Smooth muscle cell (in vitro differentiated cells): ENCODE data around the gene MYOM1. TPM values are rescaled to one million over a fixed set of nuclear protein-coding genes. Genes with fewer than 3 reads are reported as not detected.

Experiments used
- DNase-seq: peaks from one replicate; lab custom pipeline; 2025; ENCODE audit not compliant: unreplicated experiment; lab: John Stamatoyannopoulos, UW
- H2AFZ ChIP-seq: fragments of 200-600 bp; sonication (generic); 2 replicates; pipeline ENCODE4 v1.6.0; 2016; ENCODE audit warnings: antibody characterized with exemption, low read depth, mild to moderate bottlenecking
- H3F3A ChIP-seq: fragments of 200-600 bp; sonication (generic); 2 replicates; pipeline ENCODE4 v1.6.0; 2017; ENCODE audit warnings: antibody characterized with exemption, low read depth
- H3K27ac ChIP-seq: fragments of 200-600 bp; sonication (generic); 2 replicates; pipeline ENCODE4 v1.5.1; 2016; ENCODE audit warnings: low read depth, mild to moderate bottlenecking
- H3K27me3 ChIP-seq: fragments of 200-600 bp; sonication (generic); 2 replicates; pipeline ENCODE4 v1.6.1; 2016; ENCODE audit warnings: low read depth, mild to moderate bottlenecking
- H3K36me3 ChIP-seq: fragments of 200-600 bp; sonication (generic); 2 replicates; pipeline ENCODE4 v1.5.1; 2016; ENCODE audit warnings: low read depth
- H3K4me1 ChIP-seq: fragments of 200-600 bp; sonication (generic); 2 replicates; pipeline ENCODE4 v1.5.1; 2016; ENCODE audit warnings: low read depth
- H3K4me2 ChIP-seq: fragments of 200-600 bp; sonication (generic); 2 replicates; pipeline ENCODE4 v1.6.0; 2016; ENCODE audit warnings: mild to moderate bottlenecking
- H3K4me3 ChIP-seq: fragments of 200-600 bp; sonication (generic); 2 replicates; pipeline ENCODE4 v1.5.1; 2016; ENCODE audit warnings: mild to moderate bottlenecking
- H3K79me2 ChIP-seq: fragments of 200-600 bp; sonication (generic); 2 replicates; pipeline ENCODE4 v1.6.0; 2016; ENCODE audit warnings: low read depth, mild to moderate bottlenecking
- H3K9ac ChIP-seq: fragments of 200-600 bp; sonication (generic); 2 replicates; pipeline ENCODE4 v1.6.0; 2016; ENCODE audit warnings: low read depth
- H3K9me3 ChIP-seq: fragments of 200-600 bp; sonication (generic); replicated peaks from 2 replicates; pipeline ENCODE4 v1.5.1; 2016; ENCODE audit warnings: low read depth
- H4K20me1 ChIP-seq: fragments of 200-600 bp; sonication (generic); 2 replicates; pipeline ENCODE4 v1.6.0; 2016; ENCODE audit warnings: low read depth
- WGBS: methylation state at CpG from one replicate; pipeline ENCODE4 v1.1.7; 2016; ENCODE audit warnings: low lambda C conversion rate; 5-methylcytosine and 5-hydroxymethylcytosine counted together
- polyA plus RNA-seq: library from polyadenylated mRNA; unstranded; fragments of >200 nt; fragmentation: Nextera tagmentation; extraction: Ambion mirVana; gene quantifications from 2 replicates; pipeline ENCODE4 v1.2.1, GENCODE V29; 2016
- total RNA-seq: library from RNA; depleted of rRNA; stranded (reverse); fragments of >200 nt; gene quantifications from 2 replicates; pipeline ENCODE4 v1.2.3, GENCODE V29; 2014
- TF ChIP-seq, protein P1 (sequence below): fragments of 200-600 bp; sonication (generic); IDR thresholded peaks from 2 replicates; pipeline ENCODE4 v1.5.1; 2017; ENCODE audit warnings: borderline replicate concordance, mild to moderate bottlenecking, antibody characterized with exemption; ENCODE audit not compliant: insufficient read depth, poor library complexity, severe bottlenecking

The MYOM1 gene
- total and polyA plus RNA-seq, 2 experiments from 2014 or later, result 0.40 to 0.87 TPM

DNA sequence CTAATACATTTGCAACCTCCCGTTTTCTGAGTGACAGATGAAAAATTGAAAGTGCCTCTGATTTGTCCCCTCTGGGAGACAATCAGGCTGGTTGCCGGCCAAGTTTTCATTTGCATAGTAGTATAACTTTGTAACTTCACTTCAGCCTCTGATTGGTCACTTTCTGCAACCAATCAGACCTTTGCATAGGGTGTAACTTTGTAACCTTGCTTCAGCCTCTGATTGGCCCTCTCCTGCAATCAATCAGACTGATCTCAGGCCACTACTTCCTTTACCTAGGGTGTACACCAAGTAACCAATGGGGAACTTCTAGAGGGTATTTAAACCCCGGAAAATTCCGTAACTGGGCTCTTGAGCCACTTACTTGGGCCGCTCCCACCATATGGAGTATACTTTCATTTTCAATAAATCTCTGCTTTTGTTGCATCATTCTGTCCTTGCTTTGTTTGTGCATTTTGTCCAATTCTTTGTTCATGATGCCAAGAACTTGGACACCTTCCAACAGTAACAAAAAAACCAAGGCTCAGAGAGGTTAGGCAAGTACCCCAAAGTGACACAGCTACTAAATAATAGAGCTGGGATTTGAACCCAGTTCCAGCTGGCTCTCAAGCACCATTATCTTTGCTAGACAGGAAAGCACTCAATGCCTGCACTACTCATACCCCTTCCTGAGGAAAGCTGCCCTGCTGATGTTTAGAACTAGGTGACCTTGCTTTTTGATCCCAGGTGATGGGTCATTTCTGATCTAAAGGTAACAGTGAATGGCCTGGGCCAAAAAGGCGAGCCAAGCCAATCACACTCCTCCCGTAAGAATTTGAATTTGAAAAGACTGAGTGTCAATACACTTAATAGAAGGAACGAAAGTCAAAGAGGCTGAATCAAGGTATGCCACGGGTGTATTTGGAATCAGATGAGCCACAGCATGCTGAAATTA lies 10.9 kb upstream of the MYOM1 start:
- TF ChIP-seq, protein P1, sequence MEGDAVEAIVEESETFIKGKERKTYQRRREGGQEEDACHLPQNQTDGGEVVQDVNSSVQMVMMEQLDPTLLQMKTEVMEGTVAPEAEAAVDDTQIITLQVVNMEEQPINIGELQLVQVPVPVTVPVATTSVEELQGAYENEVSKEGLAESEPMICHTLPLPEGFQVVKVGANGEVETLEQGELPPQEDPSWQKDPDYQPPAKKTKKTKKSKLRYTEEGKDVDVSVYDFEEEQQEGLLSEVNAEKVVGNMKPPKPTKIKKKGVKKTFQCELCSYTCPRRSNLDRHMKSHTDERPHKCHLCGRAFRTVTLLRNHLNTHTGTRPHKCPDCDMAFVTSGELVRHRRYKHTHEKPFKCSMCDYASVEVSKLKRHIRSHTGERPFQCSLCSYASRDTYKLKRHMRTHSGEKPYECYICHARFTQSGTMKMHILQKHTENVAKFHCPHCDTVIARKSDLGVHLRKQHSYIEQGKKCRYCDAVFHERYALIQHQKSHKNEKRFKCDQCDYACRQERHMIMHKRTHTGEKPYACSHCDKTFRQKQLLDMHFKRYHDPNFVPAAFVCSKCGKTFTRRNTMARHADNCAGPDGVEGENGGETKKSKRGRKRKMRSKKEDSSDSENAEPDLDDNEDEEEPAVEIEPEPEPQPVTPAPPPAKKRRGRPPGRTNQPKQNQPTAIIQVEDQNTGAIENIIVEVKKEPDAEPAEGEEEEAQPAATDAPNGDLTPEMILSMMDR, result no peak
- Histone ChIP-seq H3K9ac (no peak overlapping the region), H4K20me1 (no peaks in the 10 kb centered on the region), H3K4me3 (no peak overlapping the region), H3K79me2 (no peaks in the 10 kb centered on the region), H3K4me2 (no peak overlapping the region), H3F3A (no peaks in the 10 kb centered on the region), H3K27me3 (no peaks in the 10 kb centered on the region), H3K9me3 (no peaks in the 10 kb centered on the region), H3K27ac (no peak overlapping the region), H3K4me1 (no peaks in the 10 kb centered on the region), H2AFZ (no peak overlapping the region), H3K36me3 (no peaks in the 10 kb centered on the region)
- no peak for DNase-seq
- 91% methylated on average over 9 of the region's 9 CpGs for WGBS

DNA sequence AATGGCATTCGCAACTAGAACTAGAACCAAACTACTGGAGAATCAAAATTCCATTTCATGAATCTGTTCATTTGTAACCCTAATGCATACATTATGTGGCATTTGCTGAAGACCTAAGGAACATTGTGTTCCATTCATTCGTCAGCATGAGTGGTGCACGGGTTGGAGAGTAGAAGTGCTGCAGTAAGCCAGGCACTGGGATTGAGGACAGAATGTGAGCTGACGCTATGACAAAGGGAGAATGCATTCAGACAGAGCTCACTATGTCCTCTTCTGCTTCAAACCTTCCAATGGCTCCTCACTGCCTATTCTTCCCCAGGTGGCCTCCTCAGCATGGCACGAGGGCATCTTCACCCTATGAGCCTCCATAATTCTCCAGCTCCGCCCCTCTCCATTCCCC lies 6.3 kb upstream of the MYOM1 start:
- Histone ChIP-seq H3K4me1 (no peaks in the 10 kb centered on the region), H3F3A (no peaks in the 10 kb centered on the region), H4K20me1 (no peaks in the 10 kb centered on the region), H3K36me3 (no peaks in the 10 kb centered on the region), H3K9ac (no peak overlapping the region), H3K27me3 (no peaks in the 10 kb centered on the region), H3K4me2 (no peak overlapping the region), H3K9me3 (no peaks in the 10 kb centered on the region), H3K27ac (no peak overlapping the region), H2AFZ (no peak overlapping the region), H3K79me2 (no peaks in the 10 kb centered on the region), H3K4me3 (no peak overlapping the region)
- WGBS, result 96% methylated on average over 6 of the region's 6 CpGs
- no peak for DNase-seq
- TF ChIP-seq, protein P1, result no peak

DNA sequence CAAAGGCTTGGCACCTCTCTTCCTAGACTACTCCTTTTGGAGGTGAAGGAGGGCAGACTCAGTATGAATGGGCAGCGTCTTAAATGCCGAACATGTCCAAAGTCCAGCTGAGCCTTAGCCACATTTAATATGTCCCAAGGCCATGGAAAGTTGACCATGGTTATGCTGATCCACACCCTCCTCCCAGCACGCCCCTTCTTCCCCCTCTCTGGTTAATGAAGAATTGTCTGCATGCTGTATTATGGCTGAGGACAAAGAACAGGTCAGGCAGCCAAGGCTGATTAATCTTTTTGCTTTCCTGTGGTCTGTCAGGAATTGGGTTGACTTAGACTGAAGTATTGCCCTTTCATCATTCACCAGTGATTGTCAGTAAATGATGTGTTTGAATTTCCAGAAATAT lies 5.8 kb upstream of the MYOM1 start:
- WGBS, result 88% methylated on average over 3 of the region's 3 CpGs
- Histone ChIP-seq H3K36me3 (no peaks in the 10 kb centered on the region), H3K9me3 (no peaks in the 10 kb centered on the region), H2AFZ (no peak overlapping the region), H3K9ac (no peak overlapping the region), H3K27me3 (no peaks in the 10 kb centered on the region), H3K27ac (no peak overlapping the region), H3K79me2 (no peaks in the 10 kb centered on the region), H3K4me2 (no peak overlapping the region), H4K20me1 (no peaks in the 10 kb centered on the region), H3F3A (no peaks in the 10 kb centered on the region), H3K4me1 (no peaks in the 10 kb centered on the region), H3K4me3 (no peak overlapping the region)
- TF ChIP-seq, protein P1, result no peak
- no peak for DNase-seq
